ENCODE measurements around the gene CFL1. TPM values are rescaled to one million over a fixed set of nuclear protein-coding genes. Genes with fewer than 3 reads are reported as not detected.

Gene CFL1
- total RNA-seq, 1 donor from 2014 or later, result 687 TPM

GRCh38 chr11:65870706-65871681 is 13.0 kb upstream of the CFL1 start:
- DNase-seq (ENCODE audit: low read depth in 2 of 2), result peak in 1 of 2 donors; percentile 37

GRCh38 chr11:65870307-65870658 is 12.3 kb upstream of the CFL1 start:
- no peak for DNase-seq (ENCODE audit: low read depth in 2 of 2)

GRCh38 chr11:65869643-65870306 is 11.8 kb upstream of the CFL1 start:
- no peak for DNase-seq (ENCODE audit: low read depth in 2 of 2)

GRCh38 chr11:65868907-65869306 is 10.9 kb upstream of the CFL1 start:
- DNase-seq (ENCODE audit: low read depth in 2 of 2), result no peak

GRCh38 chr11:65868076-65868667 is 10.2 kb upstream of the CFL1 start:
- DNase-seq (ENCODE audit: low read depth in 2 of 2), result no peak

GRCh38 chr11:65867284-65868071 is 9.5 kb upstream of the CFL1 start:
- no peak for DNase-seq (ENCODE audit: low read depth in 2 of 2)

GRCh38 chr11:65866509-65867283 is 8.7 kb upstream of the CFL1 start:
- no peak for DNase-seq (ENCODE audit: low read depth in 2 of 2)

GRCh38 chr11:65865550-65866172 is 7.7 kb upstream of the CFL1 start:
- DNase-seq (ENCODE audit: low read depth in 2 of 2), result no peak

- no peak for DNase-seq (ENCODE audit: low read depth in 2 of 2)
Observed at GRCh38 chr11:65864706-65865471, 6.9 kb upstream of the CFL1 start.

- no peak for DNase-seq (ENCODE audit: low read depth in 2 of 2)
Observed at GRCh38 chr11:65863889-65864705, 6.1 kb upstream of the CFL1 start.

GRCh38 chr11:65862941-65863888 is 5.2 kb upstream of the CFL1 start:
- DNase-seq (ENCODE audit: low read depth in 2 of 2), result no peak

- no peak for DNase-seq (ENCODE audit: low read depth in 2 of 2)
Observed at GRCh38 chr11:65862191-65862735, 4.3 kb upstream of the CFL1 start.

GRCh38 chr11:65861533-65862183 is 3.7 kb upstream of the CFL1 start:
- DNase-seq (ENCODE audit: low read depth in 2 of 2), result no peak

GRCh38 chr11:65861165-65861505 is 3.2 kb upstream of the CFL1 start:
- DNase-seq (ENCODE audit: low read depth in 2 of 2), result no peak

GRCh38 chr11:65860278-65861164 is 2.5 kb upstream of the CFL1 start, which contains the start of gene MUS81:
Gene MUS81, plus strand, starts transcription at chr11:65860433. Its CDS starts 321 bp downstream, at chr11:65860754.
- DNase-seq (ENCODE audit: low read depth in 2 of 2), result peak; percentile 97 to 98

GRCh38 chr11:65859812-65860277 is 1.9 kb upstream of the CFL1 start:
- no peak for DNase-seq (ENCODE audit: low read depth in 2 of 2)

Measured in lung microvascular endothelial cell (primary cell).